H9 (cell line): Measurements from ENCODE around the gene ZNF418. TPM values are rescaled to one million over a fixed set of nuclear protein-coding genes. Genes with fewer than 3 reads are reported as not detected.

Source experiments
- DNase-seq: peaks from one replicate; pipeline ENCODE4 v3.0.0-alpha.2; 2017
- H2AFZ ChIP-seq: one replicate; pipeline ENCODE4 v1.6.1; 2013; ENCODE audit warnings: mild to moderate bottlenecking, low read length, control low read depth, moderate library complexity
- H2AK5ac ChIP-seq: 2 replicates; pipeline ENCODE4 v1.6.1; 2013; ENCODE audit warnings: low read length, control low read depth, mixed read lengths; ENCODE audit not compliant: insufficient read length
- H2BK120ac ChIP-seq: one replicate; pipeline ENCODE4 v1.6.1; 2013; ENCODE audit warnings: low read depth, mild to moderate bottlenecking, low read length, control low read depth, inconsistent platforms; ENCODE audit not compliant: poor library complexity, severe bottlenecking
- H2BK12ac ChIP-seq: 2 replicates; pipeline ENCODE4 v1.6.1; 2013; ENCODE audit warnings: low read length, control low read depth, mixed read lengths, low read depth; ENCODE audit not compliant: insufficient read length
- H2BK15ac ChIP-seq: 2 replicates; pipeline ENCODE4 v1.6.1; 2013; ENCODE audit warnings: low read depth, low read length, control low read depth
- H2BK20ac ChIP-seq: one replicate; pipeline ENCODE4 v1.6.1; 2013; ENCODE audit warnings: low read depth, mild to moderate bottlenecking, low read length, control low read depth, inconsistent platforms; ENCODE audit not compliant: poor library complexity, severe bottlenecking
- H2BK5ac ChIP-seq: 2 replicates; pipeline ENCODE4 v1.6.1; 2013; ENCODE audit warnings: low read length, control low read depth, mixed read lengths; ENCODE audit not compliant: insufficient read length
- H3K14ac ChIP-seq: 2 replicates; pipeline ENCODE4 v1.6.1; 2013; ENCODE audit warnings: low read length, control low read depth; ENCODE audit not compliant: insufficient read depth
- H3K18ac ChIP-seq: 2 replicates; pipeline ENCODE4 v1.6.1; 2013; ENCODE audit warnings: low read depth, mild to moderate bottlenecking, mixed read lengths, low read length, control low read depth; ENCODE audit not compliant: insufficient read length
- H3K23ac ChIP-seq: 2 replicates; pipeline ENCODE4 v1.6.1; 2013; ENCODE audit warnings: low read length, control low read depth, mixed read lengths, low read depth; ENCODE audit not compliant: insufficient read length
- H3K23me2 ChIP-seq: 2 replicates; pipeline ENCODE4 v1.6.1; 2013; ENCODE audit warnings: low read depth, mild to moderate bottlenecking, mixed read lengths, low read length, control low read depth; ENCODE audit not compliant: insufficient read length, poor library complexity, severe bottlenecking
- H3K27ac ChIP-seq: 2 replicates; pipeline ENCODE4 v1.5.1; 2013; ENCODE audit warnings: low read length, control low read depth, mixed read lengths, low read depth; ENCODE audit not compliant: insufficient read length
- H3K27me3 ChIP-seq: 2 replicates; pipeline ENCODE4 v1.6.1; 2013; ENCODE audit warnings: low read length, control low read depth, inconsistent platforms; ENCODE audit not compliant: insufficient read depth
- H3K4ac ChIP-seq: 2 replicates; pipeline ENCODE4 v1.6.1; 2013; ENCODE audit warnings: low read depth, mild to moderate bottlenecking, control low read depth, inconsistent platforms, low read length, moderate library complexity
- H3K4me1 ChIP-seq: 2 replicates; pipeline ENCODE4 v1.6.1; 2013; ENCODE audit warnings: low read length, control low read depth, inconsistent platforms; ENCODE audit not compliant: insufficient read depth
- H3K4me2 ChIP-seq: 2 replicates; pipeline ENCODE4 v1.6.1; 2013; ENCODE audit warnings: low read length, control low read depth, mixed read lengths; ENCODE audit not compliant: insufficient read length, insufficient read depth
- H3K56ac ChIP-seq: 2 replicates; pipeline ENCODE4 v1.6.1; 2013; ENCODE audit warnings: low read depth, mild to moderate bottlenecking, mixed read lengths, low read length, control low read depth; ENCODE audit not compliant: insufficient read length
- H3K79me1 ChIP-seq: 2 replicates; pipeline ENCODE4 v1.6.1; 2013; ENCODE audit warnings: low read depth, mild to moderate bottlenecking, moderate library complexity, low read length, control low read depth, inconsistent platforms; ENCODE audit not compliant: insufficient read depth, poor library complexity, severe bottlenecking
- H3K79me2 ChIP-seq: 2 replicates; pipeline ENCODE4 v1.6.1; 2013; ENCODE audit warnings: low read length, control low read depth, inconsistent platforms; ENCODE audit not compliant: insufficient read depth
- H3K9ac ChIP-seq: 2 replicates; pipeline ENCODE4 v1.6.1; 2013; ENCODE audit warnings: low read length, control low read depth, mixed read lengths; ENCODE audit not compliant: insufficient read length; ENCODE audit errors: extremely low read depth
- H3K9me3 ChIP-seq: one replicate; pipeline ENCODE4 v1.6.1; 2013; ENCODE audit warnings: low read depth, low read length, inconsistent platforms; ENCODE audit not compliant: control insufficient read depth
- H3T11ph ChIP-seq: one replicate; pipeline ENCODE4 v1.6.1; 2013; ENCODE audit warnings: mild to moderate bottlenecking, low read length, control low read depth, inconsistent platforms
- H4K20me1 ChIP-seq: one replicate; pipeline ENCODE4 v1.6.1; 2013; ENCODE audit not compliant: control insufficient read depth, insufficient read length, insufficient read depth
- H4K5ac ChIP-seq: 2 replicates; pipeline ENCODE4 v1.6.1; 2013; ENCODE audit warnings: low read depth, mild to moderate bottlenecking, mixed read lengths, low read length, control low read depth; ENCODE audit not compliant: insufficient read length
- H4K8ac ChIP-seq: replicated peaks from 2 replicates; pipeline ENCODE4 v1.6.1; 2013; ENCODE audit warnings: low read length, control low read depth, mixed read lengths, low read depth; ENCODE audit not compliant: insufficient read length
- H4K91ac ChIP-seq: 2 replicates; pipeline ENCODE4 v1.6.1; 2013; ENCODE audit warnings: low read depth, mild to moderate bottlenecking, moderate library complexity, mixed read lengths, low read length, control low read depth; ENCODE audit not compliant: insufficient read length
- H3K27ac Mint-ChIP-seq, 3 experiments: 2 replicates in 2 of 3; 3 replicates in 1 of 3; pipeline ENCODE4 v1.8.0; 2020 to 2021; ENCODE audit warnings: mixed read lengths in 3 of 3, mild to moderate bottlenecking in 1 of 3, moderate library complexity in 1 of 3
- H3K27me3 Mint-ChIP-seq: 2 replicates; pipeline ENCODE4 v1.8.0; 2021; ENCODE audit warnings: low read depth, mild to moderate bottlenecking, moderate library complexity, mixed read lengths
- H3K36me3 Mint-ChIP-seq, 3 experiments: 2 replicates in 2 of 3; 3 replicates in 1 of 3; pipeline ENCODE4 v1.8.0; 2020 to 2021; ENCODE audit warnings: low read depth in 3 of 3, mixed read lengths in 3 of 3; ENCODE audit not compliant: insufficient read depth in 1 of 3
- H3K4me1 Mint-ChIP-seq, 2 experiments: 2 replicates each; pipeline ENCODE4 v1.8.0; 2020; ENCODE audit warnings: mixed read lengths in 2 of 2
- H3K4me3 Mint-ChIP-seq, 2 experiments: 2 replicates in 1 of 2; 3 replicates in 1 of 2; pipeline ENCODE4 v1.8.0; 2020 to 2021; ENCODE audit warnings: mild to moderate bottlenecking in 2 of 2, mixed read lengths in 2 of 2, moderate library complexity in 1 of 2
- H3K9me3 Mint-ChIP-seq, 2 experiments: 2 replicates in 1 of 2; 3 replicates in 1 of 2; pipeline ENCODE4 v1.8.0; 2020; ENCODE audit warnings: mild to moderate bottlenecking in 2 of 2, mixed read lengths in 2 of 2, moderate library complexity in 1 of 2
- WGBS: extraction: QIAGEN DNeasy Blood & Tissue Kit; methylation state at CpG from one replicate; pipeline ENCODE4 v1.1.7; 2013; ENCODE audit warnings: missing lambda C conversion rate, low lambda C conversion rate, mixed read lengths; ENCODE audit not compliant: insufficient read length; ENCODE audit errors: extremely low coverage; 5-methylcytosine and 5-hydroxymethylcytosine counted together
- total RNA-seq: library from RNA; stranded (reverse); gene quantifications from 2 replicates; pipeline ENCODE4 v1.2.1, GENCODE V29; 2021
- TF ChIP-seq, protein P1 (sequence below): fragments of 200-600 bp; sonication (generic); conservative IDR thresholded peaks from 3 replicates; pipeline ENCODE4 v1.8.0; 2021; ENCODE audit warnings: antibody characterized with exemption, mild to moderate bottlenecking

Gene ZNF418
- total RNA-seq, 1 experiment from 2014 or later: 26.2 TPM

GRCh38 chr19:57907394-57907793 lies 27.8 kb downstream of the ZNF418 start:
- Histone ChIP-seq H3K14ac (no peak overlapping the region), H3K23ac (no peak overlapping the region), H3K27me3 (no peaks in the 10 kb centered on the region), H3K9me3 (no peaks in the 10 kb centered on the region), H2BK20ac (no peak overlapping the region), H2AFZ (no peak overlapping the region), H3K18ac (no peak overlapping the region), H2BK15ac (no peak overlapping the region), H4K8ac (no peak overlapping the region), H4K5ac (no peak overlapping the region), H3K9ac (no peak overlapping the region), H3K56ac (no peak overlapping the region), H3K4me2 (no peak overlapping the region), H4K20me1 (no peaks in the 10 kb centered on the region), H3K79me1 (no peaks in the 10 kb centered on the region), H3T11ph (no peak overlapping the region), H2AK5ac (no peak overlapping the region), H3K79me2 (no peaks in the 10 kb centered on the region), H2BK12ac (no peak overlapping the region), H4K91ac (no peak overlapping the region), H3K27ac (no peak overlapping the region), H2BK5ac (no peak overlapping the region), H3K23me2 (no peaks in the 10 kb centered on the region), H3K4me1 (no peaks in the 10 kb centered on the region), H2BK120ac (no peak overlapping the region), H3K4ac (no peak overlapping the region)
- Mint-ChIP-seq H3K9me3 (no peaks in the 10 kb centered on the region), H3K27ac (no peak overlapping the region), H3K4me1 (peaks cover 0 to 3% of the 10 kb centered on the region in 2 experiments; a peak in 2 of 4 replicates), H3K27me3 (no peaks in the 10 kb centered on the region; the same call in 1 of the 2 replicates), H3K36me3 (peaks cover 30 to 54% (median 37%) of the 10 kb centered on the region in 3 experiments; a peak in 6 of 7 replicates), H3K4me3 (no peak overlapping the region)
- WGBS: no CpG with 5 or more reads among the region's 3 CpGs
- no peak for DNase-seq
- TF ChIP-seq, protein P1, sequence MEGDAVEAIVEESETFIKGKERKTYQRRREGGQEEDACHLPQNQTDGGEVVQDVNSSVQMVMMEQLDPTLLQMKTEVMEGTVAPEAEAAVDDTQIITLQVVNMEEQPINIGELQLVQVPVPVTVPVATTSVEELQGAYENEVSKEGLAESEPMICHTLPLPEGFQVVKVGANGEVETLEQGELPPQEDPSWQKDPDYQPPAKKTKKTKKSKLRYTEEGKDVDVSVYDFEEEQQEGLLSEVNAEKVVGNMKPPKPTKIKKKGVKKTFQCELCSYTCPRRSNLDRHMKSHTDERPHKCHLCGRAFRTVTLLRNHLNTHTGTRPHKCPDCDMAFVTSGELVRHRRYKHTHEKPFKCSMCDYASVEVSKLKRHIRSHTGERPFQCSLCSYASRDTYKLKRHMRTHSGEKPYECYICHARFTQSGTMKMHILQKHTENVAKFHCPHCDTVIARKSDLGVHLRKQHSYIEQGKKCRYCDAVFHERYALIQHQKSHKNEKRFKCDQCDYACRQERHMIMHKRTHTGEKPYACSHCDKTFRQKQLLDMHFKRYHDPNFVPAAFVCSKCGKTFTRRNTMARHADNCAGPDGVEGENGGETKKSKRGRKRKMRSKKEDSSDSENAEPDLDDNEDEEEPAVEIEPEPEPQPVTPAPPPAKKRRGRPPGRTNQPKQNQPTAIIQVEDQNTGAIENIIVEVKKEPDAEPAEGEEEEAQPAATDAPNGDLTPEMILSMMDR: no peak
